Type B pancreatic cell (in vitro differentiated cells): ENCODE measurements around the gene CDH1. TPM values are rescaled to one million over a fixed set of nuclear protein-coding genes. Genes with fewer than 3 reads are reported as not detected.
A peak's percentile ranks its signal among the peaks of the same experiment; 100 is the strongest.

Source experiments
- DNase-seq: peaks from one replicate; pipeline ENCODE4 v3.0.0; 2021; ENCODE audit warnings: mixed read lengths; ENCODE audit not compliant: unreplicated experiment; ENCODE audit errors: extremely low spot score
- H3K27ac Mint-ChIP-seq: 2 replicates; pipeline ENCODE4 v1.8.0; 2021; ENCODE audit warnings: mild to moderate bottlenecking, mixed read lengths
- H3K27me3 Mint-ChIP-seq: 2 replicates; pipeline ENCODE4 v1.8.0; 2021; ENCODE audit warnings: mixed read lengths
- H3K36me3 Mint-ChIP-seq: 2 replicates; pipeline ENCODE4 v1.8.0; 2021; ENCODE audit warnings: mixed read lengths
- H3K4me1 Mint-ChIP-seq: one replicate; pipeline ENCODE4 v1.8.0; 2021; ENCODE audit warnings: mixed read lengths; ENCODE audit not compliant: unreplicated experiment
- H3K4me3 Mint-ChIP-seq: 2 replicates; pipeline ENCODE4 v1.8.0; 2021; ENCODE audit warnings: mild to moderate bottlenecking, mixed read lengths
- H3K9me3 Mint-ChIP-seq: 2 replicates; pipeline ENCODE4 v1.8.0; 2021; ENCODE audit warnings: mixed read lengths
- total RNA-seq: library from RNA; stranded (reverse); gene quantifications from 2 replicates; pipeline ENCODE4 v1.2.1, GENCODE V29; 2021; ENCODE audit warnings: low replicate concordance
- TF ChIP-seq, protein P1 (sequence below): fragments of 200-600 bp; sonication (generic); conservative IDR thresholded peaks from 2 replicates; pipeline ENCODE4 v1.5.0; 2021; ENCODE audit warnings: antibody characterized with exemption, mild to moderate bottlenecking

CDH1 gene
- total RNA-seq, 1 donor from 2014 or later = 190 TPM

- Mint-ChIP-seq H3K27ac (peak overlapping the region; percentile 77), H3K4me1 (peaks cover 22% of the 10 kb centered on the region), H3K36me3 (peaks cover 5% of the 10 kb centered on the region)
Measured at GRCh38 chr16:68762996-68763756, 26.1 kb downstream of the CDH1 start.

GRCh38 chr16:68764862-68765261, 27.8 kb downstream of the CDH1 start:
- Mint-ChIP-seq H3K4me1 (peaks cover 22% of the 10 kb centered on the region), H3K27me3 (no peaks in the 10 kb centered on the region), H3K36me3 (peaks cover 5% of the 10 kb centered on the region), H3K4me3 (no peak overlapping the region), H3K9me3 (no peaks in the 10 kb centered on the region), H3K27ac (peak overlapping the region; percentile 95)
- DNase-seq = no peak
- TF ChIP-seq, protein P1, sequence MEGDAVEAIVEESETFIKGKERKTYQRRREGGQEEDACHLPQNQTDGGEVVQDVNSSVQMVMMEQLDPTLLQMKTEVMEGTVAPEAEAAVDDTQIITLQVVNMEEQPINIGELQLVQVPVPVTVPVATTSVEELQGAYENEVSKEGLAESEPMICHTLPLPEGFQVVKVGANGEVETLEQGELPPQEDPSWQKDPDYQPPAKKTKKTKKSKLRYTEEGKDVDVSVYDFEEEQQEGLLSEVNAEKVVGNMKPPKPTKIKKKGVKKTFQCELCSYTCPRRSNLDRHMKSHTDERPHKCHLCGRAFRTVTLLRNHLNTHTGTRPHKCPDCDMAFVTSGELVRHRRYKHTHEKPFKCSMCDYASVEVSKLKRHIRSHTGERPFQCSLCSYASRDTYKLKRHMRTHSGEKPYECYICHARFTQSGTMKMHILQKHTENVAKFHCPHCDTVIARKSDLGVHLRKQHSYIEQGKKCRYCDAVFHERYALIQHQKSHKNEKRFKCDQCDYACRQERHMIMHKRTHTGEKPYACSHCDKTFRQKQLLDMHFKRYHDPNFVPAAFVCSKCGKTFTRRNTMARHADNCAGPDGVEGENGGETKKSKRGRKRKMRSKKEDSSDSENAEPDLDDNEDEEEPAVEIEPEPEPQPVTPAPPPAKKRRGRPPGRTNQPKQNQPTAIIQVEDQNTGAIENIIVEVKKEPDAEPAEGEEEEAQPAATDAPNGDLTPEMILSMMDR = no peak

More at GRCh38 chr16:68762996-68763756, 26.1 kb downstream of the CDH1 start:
- TF ChIP-seq, protein P1 = no peak
- Mint-ChIP-seq H3K4me3 (no peak overlapping the region), H3K27me3 (no peaks in the 10 kb centered on the region), H3K9me3 (no peaks in the 10 kb centered on the region)
- DNase-seq = no peak

GRCh38 chr16:68767581-68767980, 30.5 kb downstream of the CDH1 start:
- no peak overlapping the region for H3K27ac Mint-ChIP-seq
- no peaks in the 10 kb centered on the region for H3K9me3 Mint-ChIP-seq
- no peak overlapping the region for H3K4me3 Mint-ChIP-seq
- H3K36me3 Mint-ChIP-seq = no peaks in the 10 kb centered on the region
- TF ChIP-seq, protein P1 = no peak
- H3K4me1 Mint-ChIP-seq = peaks cover 11% of the 10 kb centered on the region
- no peaks in the 10 kb centered on the region for H3K27me3 Mint-ChIP-seq
- no peak for DNase-seq

- Mint-ChIP-seq H3K36me3 (no peaks in the 10 kb centered on the region), H3K27me3 (no peaks in the 10 kb centered on the region), H3K4me1 (peaks cover 7% of the 10 kb centered on the region), H3K4me3 (no peak overlapping the region), H3K27ac (peak overlapping the region; percentile 73), H3K9me3 (no peaks in the 10 kb centered on the region)
- TF ChIP-seq, protein P1 = no peak
- DNase-seq = no peak
Measured at GRCh38 chr16:68768175-68768574, 31.1 kb downstream of the CDH1 start.

GRCh38 chr16:68768771-68769170, 31.7 kb downstream of the CDH1 start:
- Mint-ChIP-seq H3K9me3 (no peaks in the 10 kb centered on the region), H3K4me1 (peaks cover 6% of the 10 kb centered on the region), H3K27ac (no peak overlapping the region), H3K4me3 (no peak overlapping the region), H3K36me3 (no peaks in the 10 kb centered on the region), H3K27me3 (no peaks in the 10 kb centered on the region)
- TF ChIP-seq, protein P1 = no peak
- no peak for DNase-seq
